ENCODE results near the gene IL9. TPM values are rescaled to one million over a fixed set of nuclear protein-coding genes. Genes with fewer than 3 reads are reported as not detected.

Gene IL9
- total RNA-seq, 1 donor from 2014 or later, result not detected

- no peak for DNase-seq (ENCODE audit: low spot score, unreplicated experiment)
- TF ChIP-seq CTCF (IDR thresholded peaks at IDR 0.05; ENCODE audit: unreplicated experiment), result no peak
- H3K36me3 Mint-ChIP-seq (ENCODE audit: insufficient read depth), result no peaks in the 10 kb centered on the region
- peaks cover 5% of the 10 kb centered on the region for H3K4me1 Mint-ChIP-seq (ENCODE audit: low read depth)
- no peak overlapping the region for H3K27ac Mint-ChIP-seq
- H3K4me3 Mint-ChIP-seq (ENCODE audit: low read depth), result no peak overlapping the region
- peaks cover 26% of the 10 kb centered on the region for H3K27me3 Mint-ChIP-seq
- no peaks in the 10 kb centered on the region for H3K9me3 Mint-ChIP-seq (ENCODE audit: low read depth)
These were observed 21.8 kb downstream of the IL9 start for GRCh38 chr5:135873831-135874230.

DNA sequence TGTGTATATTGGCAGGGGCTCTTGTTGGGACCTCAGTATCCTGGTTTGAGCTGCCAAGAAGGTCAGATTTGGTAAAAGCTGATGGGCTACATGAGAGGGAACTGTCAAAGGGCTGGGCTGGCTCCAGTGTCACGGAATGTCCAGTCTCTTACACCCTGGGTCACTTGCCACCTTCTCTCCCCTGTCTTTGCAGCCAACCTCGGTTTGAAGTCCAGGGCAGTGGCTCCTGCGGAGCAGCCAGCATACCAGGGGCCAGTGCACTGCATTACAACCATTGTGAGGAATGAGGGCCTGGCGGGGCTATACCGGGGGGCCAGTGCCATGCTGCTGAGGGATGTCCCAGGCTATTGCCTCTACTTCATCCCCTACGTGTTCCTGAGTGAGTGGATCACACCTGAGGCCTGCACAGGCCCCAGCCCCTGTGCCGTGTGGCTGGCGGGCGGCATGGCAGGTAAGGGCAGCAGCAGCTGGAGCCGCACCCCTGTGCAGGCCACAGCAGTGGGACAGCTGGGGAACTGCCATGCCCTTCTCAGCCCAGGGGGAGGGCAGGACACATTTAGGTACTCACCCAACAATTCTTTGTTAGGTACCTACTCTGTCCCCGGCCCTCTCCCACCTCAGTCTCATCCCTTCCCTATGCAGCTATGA lies 24.2 kb downstream of the IL9 start:
- Mint-ChIP-seq H3K4me1 (ENCODE audit: low read depth) (no peaks in the 10 kb centered on the region), H3K27ac (no peak overlapping the region), H3K9me3 (ENCODE audit: low read depth) (no peaks in the 10 kb centered on the region), H3K27me3 (peaks cover 19% of the 10 kb centered on the region), H3K36me3 (ENCODE audit: insufficient read depth) (no peaks in the 10 kb centered on the region), H3K4me3 (ENCODE audit: low read depth) (no peak overlapping the region)
- no peak for TF ChIP-seq CTCF (IDR thresholded peaks at IDR 0.05; ENCODE audit: unreplicated experiment)
- no peak for DNase-seq (ENCODE audit: low spot score, unreplicated experiment)

GRCh38 chr5:135869935-135870334 lies 25.7 kb downstream of the IL9 start:
- Mint-ChIP-seq H3K27me3 (peaks cover 12% of the 10 kb centered on the region), H3K9me3 (ENCODE audit: low read depth) (no peaks in the 10 kb centered on the region), H3K4me1 (ENCODE audit: low read depth) (no peaks in the 10 kb centered on the region), H3K4me3 (ENCODE audit: low read depth) (no peak overlapping the region), H3K36me3 (ENCODE audit: insufficient read depth) (no peaks in the 10 kb centered on the region), H3K27ac (no peak overlapping the region)
- no peak for TF ChIP-seq CTCF (IDR thresholded peaks at IDR 0.05; ENCODE audit: unreplicated experiment)
- no peak for DNase-seq (ENCODE audit: low spot score, unreplicated experiment)

DNA sequence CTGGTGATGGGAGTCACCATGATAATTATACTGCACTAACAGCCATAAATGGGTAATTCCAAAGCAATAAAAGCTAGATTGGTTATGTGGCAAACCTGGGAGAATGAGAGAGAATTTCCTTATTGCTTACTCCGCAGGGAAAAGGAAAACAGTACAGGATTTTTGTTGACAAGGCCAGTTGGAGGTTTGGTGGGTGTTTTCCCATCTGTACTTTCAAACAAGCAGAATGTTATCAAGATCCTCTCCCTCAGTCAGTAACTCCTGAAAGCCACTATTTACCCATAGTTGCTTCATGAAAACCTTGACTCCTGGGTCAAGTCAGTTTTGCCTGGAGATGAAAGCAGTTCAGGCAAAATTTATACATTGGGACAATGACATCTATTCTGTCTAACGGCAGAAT lies 26.4 kb downstream of the IL9 start:
- Mint-ChIP-seq H3K9me3 (ENCODE audit: low read depth) (no peaks in the 10 kb centered on the region), H3K4me3 (ENCODE audit: low read depth) (no peak overlapping the region), H3K4me1 (ENCODE audit: low read depth) (no peaks in the 10 kb centered on the region), H3K27me3 (peaks cover 8% of the 10 kb centered on the region), H3K36me3 (ENCODE audit: insufficient read depth) (no peaks in the 10 kb centered on the region), H3K27ac (no peak overlapping the region)
- DNase-seq (ENCODE audit: low spot score, unreplicated experiment), result no peak
- no peak for TF ChIP-seq CTCF (IDR thresholded peaks at IDR 0.05; ENCODE audit: unreplicated experiment)

GRCh38 chr5:135868681-135869080 lies 27.0 kb downstream of the IL9 start:
- Mint-ChIP-seq H3K27ac (no peak overlapping the region), H3K4me1 (ENCODE audit: low read depth) (no peaks in the 10 kb centered on the region), H3K36me3 (ENCODE audit: insufficient read depth) (no peaks in the 10 kb centered on the region), H3K4me3 (ENCODE audit: low read depth) (no peak overlapping the region), H3K9me3 (ENCODE audit: low read depth) (no peaks in the 10 kb centered on the region), H3K27me3 (peaks cover 11% of the 10 kb centered on the region)
- DNase-seq (ENCODE audit: low spot score, unreplicated experiment), result no peak
- TF ChIP-seq CTCF (IDR thresholded peaks at IDR 0.05; ENCODE audit: unreplicated experiment), result no peak

All from progenitor cell of endocrine pancreas (in vitro differentiated cells).